Effector memory CD4-positive, alpha-beta T cell (primary cell): ENCODE results near the gene TRAPPC10.
"Not testable (repeated sequence)": the region's sequence is repeated elsewhere in the genome, so short reads cannot be mapped to it uniquely, and the experiment has no call there.

ENCODE experiments used
- DNase-seq, 3 donors: peaks; one replicate each; pipeline ENCODE4 v3.0.0-alpha.2; 2020
- H3K27ac ChIP-seq: 2 replicates; pipeline ENCODE4 v1.7.0; 2013; ENCODE audit warnings: mild to moderate bottlenecking, low read length, moderate library complexity; ENCODE audit not compliant: insufficient read depth, poor library complexity, severe bottlenecking
- H3K27me3 ChIP-seq: replicated peaks from 2 replicates; pipeline ENCODE4 v1.7.0; 2013; ENCODE audit warnings: mild to moderate bottlenecking, low read length; ENCODE audit not compliant: insufficient read depth, control insufficient read depth, poor library complexity, severe bottlenecking
- H3K36me3 ChIP-seq: 2 replicates; pipeline ENCODE4 v1.7.0; 2013; ENCODE audit warnings: mild to moderate bottlenecking, low read length, moderate library complexity; ENCODE audit not compliant: control insufficient read depth, insufficient read depth
- H3K4me1 ChIP-seq: 2 replicates; pipeline ENCODE4 v1.7.0; 2013; ENCODE audit warnings: low read length, mild to moderate bottlenecking; ENCODE audit not compliant: control insufficient read depth, insufficient read depth, poor library complexity, severe bottlenecking
- H3K4me3 ChIP-seq: 2 replicates; pipeline ENCODE4 v1.7.0; 2013; ENCODE audit warnings: low read length, low read depth, mild to moderate bottlenecking; ENCODE audit not compliant: insufficient read depth, poor library complexity, severe bottlenecking
- H3K9me3 ChIP-seq: 2 replicates; pipeline ENCODE4 v1.7.0; 2013; ENCODE audit warnings: mild to moderate bottlenecking, low read length, moderate library complexity; ENCODE audit not compliant: control insufficient read depth

The TRAPPC10 gene

DNA sequence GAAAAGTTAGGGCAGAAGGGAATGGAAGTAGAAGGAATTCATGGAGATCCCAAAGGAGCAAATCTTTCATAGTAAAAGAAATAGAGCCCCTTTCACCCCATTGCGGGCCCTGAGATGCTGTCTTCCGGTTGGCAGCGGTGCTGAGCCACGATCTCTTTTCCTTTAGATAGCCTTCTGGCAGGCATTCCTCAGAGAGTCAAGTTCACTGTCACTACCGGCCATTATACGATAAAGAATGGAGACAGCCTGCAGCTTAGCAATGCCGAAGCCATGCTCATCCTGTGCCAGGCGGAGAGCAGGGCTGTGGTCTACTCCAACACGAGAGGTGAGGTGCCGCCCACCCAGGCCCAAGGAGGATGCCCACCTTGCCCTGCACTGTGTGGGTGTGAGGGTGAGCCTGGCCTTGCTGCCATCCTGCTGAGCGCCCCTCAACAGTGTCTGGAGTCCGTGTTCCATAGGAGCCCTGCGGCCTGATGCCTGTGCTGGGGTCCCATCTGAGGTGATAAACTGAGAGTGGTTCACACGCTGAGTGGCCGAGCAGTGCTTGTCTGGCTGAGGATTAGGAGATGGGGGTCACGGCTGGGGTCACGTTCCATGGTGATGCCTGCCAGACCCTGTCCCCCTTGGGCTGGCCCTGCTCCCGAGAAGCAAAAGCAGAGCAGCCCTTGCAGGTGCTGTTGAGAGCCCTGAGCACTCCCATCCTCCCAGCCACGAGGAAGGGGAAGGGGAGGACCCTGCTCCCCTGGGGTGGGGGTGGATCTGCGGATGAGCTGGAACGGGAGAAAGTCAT, 74.7 kb downstream of the TRAPPC10 start:
- H3K27ac ChIP-seq, result peak overlapping the region; percentile 75

DNA sequence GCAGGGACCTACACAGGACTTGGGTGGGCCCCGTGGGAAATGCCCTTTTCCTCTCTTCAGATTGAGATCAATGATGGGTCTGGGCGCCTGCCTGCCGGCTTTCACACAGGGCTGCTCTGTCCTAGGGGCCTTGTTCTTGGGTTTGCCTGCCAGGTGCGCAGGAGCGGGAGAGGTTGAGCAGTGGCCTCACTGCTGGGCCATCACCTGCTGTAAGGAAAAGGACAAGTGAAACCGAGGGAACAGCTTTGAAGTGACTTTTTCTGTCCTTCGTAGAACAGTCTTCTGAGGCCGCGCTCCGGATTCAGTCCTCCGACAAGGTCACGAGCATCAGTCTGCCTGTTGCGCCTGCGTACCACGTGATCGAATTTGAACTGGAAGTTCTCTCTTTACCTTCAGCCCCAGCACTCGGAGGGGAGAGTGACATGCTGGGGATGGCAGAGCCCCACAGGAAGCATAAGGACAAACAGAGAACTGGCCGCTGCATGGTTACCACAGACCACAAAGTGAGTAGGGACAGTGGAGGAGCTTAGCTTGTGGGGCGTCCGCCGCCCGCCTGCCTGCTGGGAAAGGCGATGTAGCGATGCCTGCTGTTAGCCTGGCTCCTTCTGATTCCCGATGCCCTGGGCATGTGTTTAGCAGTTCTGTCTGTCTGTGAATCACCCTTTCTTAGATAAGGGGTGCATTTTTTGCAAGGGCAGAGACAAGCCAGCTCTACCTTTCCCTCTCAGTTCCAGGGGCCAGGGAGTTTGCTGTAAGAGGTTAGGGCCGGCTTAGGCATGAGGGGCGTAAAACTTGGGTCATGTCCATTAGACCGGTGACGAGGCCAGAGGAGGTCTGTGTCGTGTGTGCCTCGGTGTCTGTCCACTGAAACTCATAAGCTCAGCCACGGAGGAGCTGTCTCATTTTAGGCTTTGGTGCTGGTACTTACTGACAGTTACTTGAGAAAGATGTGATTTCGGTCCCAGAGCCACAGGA, 75.6 kb downstream of the TRAPPC10 start:
- H3K36me3 ChIP-seq, result peaks cover 28% of the 10 kb centered on the region

More for the DNA sequence above, 74.7 kb downstream of the TRAPPC10 start:
- peaks cover 24% of the 10 kb centered on the region for H3K36me3 ChIP-seq
- H3K4me1 ChIP-seq, result peaks cover 86% of the 10 kb centered on the region
- no peaks in the 10 kb centered on the region for H3K9me3 ChIP-seq
- H3K4me3 ChIP-seq, result no peak overlapping the region
- DNase-seq, result no peak
- H3K27me3 ChIP-seq, result no peaks in the 10 kb centered on the region

DNA sequence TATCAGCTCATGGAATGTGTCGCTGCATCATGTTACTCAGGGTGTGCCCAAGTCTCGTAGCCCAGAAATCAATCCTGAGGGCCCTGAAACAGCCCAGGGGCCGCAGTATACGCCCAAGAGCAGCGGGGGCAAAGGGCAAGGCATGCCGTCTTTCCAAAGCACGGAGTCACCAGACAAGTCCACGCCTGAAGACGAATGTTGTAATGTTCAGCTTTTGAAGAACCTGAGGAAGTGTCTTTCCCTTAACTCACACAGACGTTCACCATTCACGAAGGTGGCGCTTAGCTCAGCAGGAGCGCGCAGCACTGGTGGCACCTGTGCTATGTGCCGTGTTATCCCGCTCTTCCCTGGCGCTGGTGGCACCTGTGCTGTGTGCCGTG, 76.3 kb downstream of the TRAPPC10 start:
- Histone ChIP-seq H3K4me1 (peaks cover 71% of the 10 kb centered on the region), H3K27me3 (no peaks in the 10 kb centered on the region), H3K27ac (peak overlapping the region; percentile 53), H3K36me3 (peaks cover 30% of the 10 kb centered on the region), H3K4me3 (no peak overlapping the region), H3K9me3 (no peaks in the 10 kb centered on the region)
- DNase-seq, result no peak

More for the DNA sequence above, 75.6 kb downstream of the TRAPPC10 start:
- H3K27me3 ChIP-seq, result no peaks in the 10 kb centered on the region
- no peak overlapping the region for H3K4me3 ChIP-seq
- DNase-seq, result no peak
- H3K27ac ChIP-seq, result peak overlapping the region; percentile 53
- peaks cover 77% of the 10 kb centered on the region for H3K4me1 ChIP-seq
- H3K9me3 ChIP-seq, result no peaks in the 10 kb centered on the region

DNA sequence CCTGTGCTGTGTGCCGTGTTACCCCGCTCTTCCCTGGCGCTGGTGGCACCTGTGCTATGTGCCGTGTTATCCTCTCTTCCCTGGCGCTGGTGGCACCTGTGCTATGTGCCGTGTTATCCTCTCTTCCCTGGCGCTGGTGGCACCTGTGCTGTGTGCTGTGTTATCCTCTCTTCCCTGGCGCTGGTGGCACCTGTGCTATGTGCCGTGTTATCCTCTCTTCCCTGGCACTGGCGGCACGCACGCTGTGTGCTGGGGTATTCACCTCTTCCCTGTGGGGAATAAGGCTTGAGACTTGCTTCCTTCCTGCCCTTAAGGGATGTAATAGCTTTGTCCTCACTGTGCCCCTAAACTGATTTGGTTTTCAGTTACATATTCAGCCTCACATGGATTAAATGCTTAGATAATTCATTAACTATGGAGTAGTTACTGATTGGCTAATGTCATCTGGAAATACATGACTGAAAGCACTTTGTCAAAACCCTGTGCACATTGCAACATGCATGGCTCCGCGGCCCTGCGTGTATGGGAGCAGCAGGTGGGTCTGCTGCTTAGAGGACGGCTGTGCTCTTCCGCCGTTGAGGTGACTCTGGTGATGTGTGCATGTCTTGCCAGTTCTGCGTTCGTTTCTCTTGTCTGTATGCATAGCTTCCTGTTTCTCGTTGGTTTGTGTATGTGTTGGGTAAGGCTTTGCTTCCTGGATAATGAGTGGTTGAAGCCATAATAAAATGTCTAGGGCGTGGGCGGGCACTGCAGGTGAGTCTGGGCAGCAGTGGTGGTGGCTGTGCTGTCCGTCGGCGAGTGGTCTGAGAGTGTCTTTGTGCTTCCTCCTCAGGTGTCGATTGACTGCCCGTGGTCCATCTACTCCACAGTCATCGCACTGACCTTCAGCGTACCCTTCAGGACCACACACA, 77.1 kb downstream of the TRAPPC10 start:
- peaks cover 64% of the 10 kb centered on the region for H3K4me1 ChIP-seq

DNA sequence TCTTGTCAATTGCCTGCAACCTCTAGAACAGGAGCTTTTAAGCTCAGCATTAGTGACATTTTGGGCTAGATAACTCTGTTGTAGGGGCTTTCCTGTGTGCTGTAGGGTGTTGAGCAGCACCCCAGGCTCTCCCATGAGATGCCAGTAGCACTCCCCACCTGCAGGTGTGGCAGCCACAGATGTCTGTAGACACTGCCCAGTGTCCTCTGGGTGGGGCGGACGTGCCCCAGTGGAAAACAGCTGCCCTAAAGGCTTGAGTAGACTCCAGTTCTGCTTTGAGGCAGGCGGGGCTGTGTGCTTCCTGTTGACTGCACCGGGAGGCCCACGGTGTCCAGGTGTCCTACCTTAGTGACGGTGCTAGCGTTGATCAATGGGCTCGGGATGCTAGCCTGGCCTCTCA, 78.2 kb downstream of the TRAPPC10 start:
- peak overlapping the region; percentile 3 for H3K4me3 ChIP-seq
- H3K36me3 ChIP-seq, result peaks cover 41% of the 10 kb centered on the region
- no peaks in the 10 kb centered on the region for H3K9me3 ChIP-seq
- no peak for DNase-seq
- peaks cover 53% of the 10 kb centered on the region for H3K4me1 ChIP-seq
- H3K27ac ChIP-seq, result peak overlapping the region; percentile 38
- no peaks in the 10 kb centered on the region for H3K27me3 ChIP-seq

More for the DNA sequence above, 77.1 kb downstream of the TRAPPC10 start:
- DNase-seq, result peak; percentile 21 to 39 (median 36)
- Histone ChIP-seq H3K27me3 (no peaks in the 10 kb centered on the region), H3K27ac (peak overlapping the region; percentile 38), H3K4me3 (peak overlapping the region; percentile 3), H3K9me3 (no peaks in the 10 kb centered on the region), H3K36me3 (peaks cover 37% of the 10 kb centered on the region)

DNA sequence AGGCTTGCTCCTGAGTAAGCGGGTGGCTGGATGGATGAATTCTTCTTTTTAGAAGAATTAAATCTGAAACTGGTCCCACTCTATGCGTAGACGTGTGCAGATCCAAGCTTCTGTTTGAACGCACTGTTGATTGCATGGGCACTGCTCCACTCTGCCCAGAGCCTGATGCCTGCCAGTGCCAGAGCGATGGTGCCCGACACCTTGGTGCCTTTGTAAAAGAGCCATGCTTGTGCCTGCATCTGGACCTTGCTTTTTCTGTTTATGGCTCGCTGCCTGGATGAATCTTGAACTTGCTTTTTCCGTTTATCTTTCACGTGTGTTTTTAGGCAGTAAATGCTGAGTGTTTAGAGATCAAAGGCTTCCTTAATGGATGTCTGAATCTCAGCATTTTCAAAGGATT, 80.1 kb downstream of the TRAPPC10 start:
- Histone ChIP-seq H3K27me3 (no peaks in the 10 kb centered on the region), H3K36me3 (peaks cover 32% of the 10 kb centered on the region), H3K9me3 (no peaks in the 10 kb centered on the region), H3K4me3 (no peak overlapping the region), H3K4me1 (peaks cover 34% of the 10 kb centered on the region), H3K27ac (no peak overlapping the region)
- no peak for DNase-seq

DNA sequence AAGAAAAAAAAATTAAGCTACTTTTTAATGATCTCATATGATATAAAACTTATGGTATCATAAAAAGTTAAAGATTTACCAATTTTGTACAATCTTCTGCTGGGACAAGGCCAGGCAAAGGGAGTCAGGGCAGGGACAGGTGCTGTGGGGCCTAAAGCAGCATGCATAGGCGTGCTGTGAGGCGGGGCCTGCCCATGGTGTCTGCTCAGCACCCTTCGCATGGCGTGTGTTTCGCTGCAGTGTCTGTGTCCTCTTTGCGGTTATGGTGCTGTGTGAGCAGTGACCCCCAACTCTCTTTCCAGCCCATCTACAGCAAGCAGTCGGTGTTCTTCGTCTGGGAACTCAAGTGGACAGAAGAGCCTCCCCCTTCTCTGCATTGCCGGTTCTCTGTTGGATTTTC, 81.7 kb downstream of the TRAPPC10 start:
- DNase-seq, result no peak
- Histone ChIP-seq H3K27ac (no peak overlapping the region), H3K4me3 (no peak overlapping the region), H3K4me1 (peaks cover 19% of the 10 kb centered on the region), H3K9me3 (no peaks in the 10 kb centered on the region), H3K27me3 (no peaks in the 10 kb centered on the region), H3K36me3 (peaks cover 22% of the 10 kb centered on the region)

DNA sequence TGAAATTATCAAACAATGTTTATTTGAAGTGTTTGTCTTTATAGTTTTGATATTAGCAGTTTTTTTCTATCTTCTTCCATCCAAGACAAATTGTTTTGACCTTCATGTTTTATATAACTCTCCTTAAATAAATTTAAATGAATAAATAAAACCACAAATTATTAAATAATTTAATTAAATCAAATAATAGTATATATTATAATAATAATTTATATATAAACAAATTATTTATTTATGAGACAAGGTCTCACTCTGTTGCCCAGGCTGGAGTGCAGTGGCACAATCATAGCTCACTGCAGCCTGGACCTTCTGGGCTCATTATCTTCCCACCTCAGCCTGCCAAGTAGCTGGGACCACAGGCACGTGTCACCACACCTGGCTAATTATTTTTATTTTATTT, 82.7 kb downstream of the TRAPPC10 start:
- peaks cover 22% of the 10 kb centered on the region for H3K36me3 ChIP-seq
- no peaks in the 10 kb centered on the region for H3K27me3 ChIP-seq
- H3K4me1 ChIP-seq, result peaks cover 8% of the 10 kb centered on the region
- no peak overlapping the region for H3K4me3 ChIP-seq
- DNase-seq, result no peak
- H3K9me3 ChIP-seq, result no peaks in the 10 kb centered on the region
- H3K27ac ChIP-seq, result no peak overlapping the region

DNA sequence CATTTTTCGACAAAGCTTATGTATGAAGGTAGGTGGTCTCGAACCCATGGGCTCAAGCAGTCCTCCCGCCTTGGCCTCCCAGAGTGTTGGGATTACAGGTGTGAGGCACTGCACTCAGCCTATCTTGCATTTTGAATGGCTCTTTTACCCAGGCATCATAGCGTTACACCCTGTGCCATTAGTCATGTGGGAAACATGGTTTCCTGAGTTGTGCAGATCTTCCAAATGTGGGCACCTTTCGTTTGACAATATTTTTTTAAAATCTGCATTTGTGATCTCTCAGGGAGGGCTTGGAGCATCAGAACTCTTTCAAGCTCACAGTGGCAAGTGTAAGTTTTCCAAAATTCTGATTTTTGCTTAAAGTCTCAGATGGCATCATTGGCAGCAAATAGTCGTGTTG, 86.4 kb downstream of the TRAPPC10 start:
- peaks cover 10% of the 10 kb centered on the region for H3K36me3 ChIP-seq

More for the DNA sequence above, 86.4 kb downstream of the TRAPPC10 start:
- H3K4me3 ChIP-seq, H3K27me3 ChIP-seq, DNase-seq, H3K27ac ChIP-seq, H3K4me1 ChIP-seq, H3K9me3 ChIP-seq: not testable (repeated sequence)
